Chondrocyte (in vitro differentiated cells): ENCODE data around the gene NLGN4Y. TPM values are rescaled to one million over a fixed set of nuclear protein-coding genes. Genes with fewer than 3 reads are reported as not detected.

Experiments
- DNase-seq: peaks from one replicate; pipeline ENCODE4 v3.0.0; 2021; ENCODE audit warnings: mixed read lengths, low spot score
- H3K27ac Mint-ChIP-seq: one replicate; pipeline ENCODE4 v1.8.0; 2021; ENCODE audit warnings: mild to moderate bottlenecking, moderate library complexity, mixed read lengths; ENCODE audit not compliant: unreplicated experiment
- H3K27me3 Mint-ChIP-seq: 2 replicates; pipeline ENCODE4 v1.8.0; 2021; ENCODE audit warnings: low read depth, mixed read lengths
- H3K36me3 Mint-ChIP-seq: 2 replicates; pipeline ENCODE4 v1.8.0; 2021; ENCODE audit warnings: low read depth, mixed read lengths
- H3K4me1 Mint-ChIP-seq: 2 replicates; pipeline ENCODE4 v1.8.0; 2021; ENCODE audit warnings: low read depth, mild to moderate bottlenecking, mixed read lengths
- H3K4me3 Mint-ChIP-seq: one replicate; pipeline ENCODE4 v1.8.0; 2021; ENCODE audit warnings: mild to moderate bottlenecking, moderate library complexity, mixed read lengths; ENCODE audit not compliant: unreplicated experiment
- H3K9me3 Mint-ChIP-seq: 2 replicates; pipeline ENCODE4 v1.8.0; 2021; ENCODE audit warnings: low read depth, mixed read lengths
- total RNA-seq: library from RNA; stranded (reverse); gene quantifications from 3 replicates; pipeline ENCODE4 v1.2.1, GENCODE V29; 2021
- TF ChIP-seq, protein P1 (sequence below): fragments of 200-600 bp; sonication (generic); IDR thresholded peaks from 2 replicates; pipeline ENCODE4 v1.5.0; 2021; ENCODE audit warnings: antibody characterized with exemption, mild to moderate bottlenecking, moderate library complexity

NLGN4Y gene
- total RNA-seq, 1 donor from 2014 or later: not detected

DNA sequence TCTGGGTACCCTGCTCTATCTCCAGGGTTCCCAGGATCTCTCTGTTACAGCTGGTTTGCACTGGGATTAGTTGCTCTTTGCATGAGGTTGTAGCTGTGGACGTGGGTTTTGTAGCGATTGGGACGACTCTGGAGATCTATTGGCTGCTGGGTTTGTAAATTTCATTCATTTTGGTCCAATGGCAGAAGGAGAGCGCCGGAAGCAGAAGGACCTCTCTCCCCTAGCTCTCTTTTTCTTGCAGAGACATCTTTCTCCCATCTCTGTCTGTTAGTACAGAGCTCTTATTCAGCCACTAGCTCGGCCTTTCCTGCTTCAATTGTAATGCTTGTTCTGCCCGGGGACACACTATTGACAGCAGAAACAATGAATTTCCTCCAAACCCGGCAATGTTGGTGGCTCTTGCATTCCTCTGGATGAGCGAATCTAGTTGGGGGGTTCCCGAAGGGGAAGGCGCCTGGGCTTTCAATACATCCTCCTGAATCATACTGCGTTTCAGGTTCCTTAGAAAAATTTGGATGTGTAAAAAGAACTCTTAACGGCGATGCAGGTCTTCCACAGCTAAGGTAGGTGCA is 1.9 kb upstream of the NLGN4Y start:
- no peak overlapping the region for H3K4me3 Mint-ChIP-seq
- H3K27me3 Mint-ChIP-seq: no peaks in the 10 kb centered on the region
- H3K4me1 Mint-ChIP-seq: no peaks in the 10 kb centered on the region
- no peaks in the 10 kb centered on the region for H3K36me3 Mint-ChIP-seq
- TF ChIP-seq, protein P1, sequence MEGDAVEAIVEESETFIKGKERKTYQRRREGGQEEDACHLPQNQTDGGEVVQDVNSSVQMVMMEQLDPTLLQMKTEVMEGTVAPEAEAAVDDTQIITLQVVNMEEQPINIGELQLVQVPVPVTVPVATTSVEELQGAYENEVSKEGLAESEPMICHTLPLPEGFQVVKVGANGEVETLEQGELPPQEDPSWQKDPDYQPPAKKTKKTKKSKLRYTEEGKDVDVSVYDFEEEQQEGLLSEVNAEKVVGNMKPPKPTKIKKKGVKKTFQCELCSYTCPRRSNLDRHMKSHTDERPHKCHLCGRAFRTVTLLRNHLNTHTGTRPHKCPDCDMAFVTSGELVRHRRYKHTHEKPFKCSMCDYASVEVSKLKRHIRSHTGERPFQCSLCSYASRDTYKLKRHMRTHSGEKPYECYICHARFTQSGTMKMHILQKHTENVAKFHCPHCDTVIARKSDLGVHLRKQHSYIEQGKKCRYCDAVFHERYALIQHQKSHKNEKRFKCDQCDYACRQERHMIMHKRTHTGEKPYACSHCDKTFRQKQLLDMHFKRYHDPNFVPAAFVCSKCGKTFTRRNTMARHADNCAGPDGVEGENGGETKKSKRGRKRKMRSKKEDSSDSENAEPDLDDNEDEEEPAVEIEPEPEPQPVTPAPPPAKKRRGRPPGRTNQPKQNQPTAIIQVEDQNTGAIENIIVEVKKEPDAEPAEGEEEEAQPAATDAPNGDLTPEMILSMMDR: no peak
- no peak for DNase-seq
- no peak overlapping the region for H3K27ac Mint-ChIP-seq
- no peaks in the 10 kb centered on the region for H3K9me3 Mint-ChIP-seq

GRCh38 chrY:14523491-14524271 is 648 bp upstream of the NLGN4Y start:
- Mint-ChIP-seq H3K27ac (no peak overlapping the region), H3K4me3 (no peak overlapping the region), H3K9me3 (no peaks in the 10 kb centered on the region), H3K4me1 (no peaks in the 10 kb centered on the region), H3K36me3 (no peaks in the 10 kb centered on the region), H3K27me3 (no peaks in the 10 kb centered on the region)
- no peak for DNase-seq
- TF ChIP-seq, protein P1: no peak

GRCh38 chrY:14525315-14525714 is 986 bp downstream of the NLGN4Y start:
- Mint-ChIP-seq H3K4me3 (no peak overlapping the region), H3K27ac (no peak overlapping the region)
- TF ChIP-seq, protein P1: no peak

DNA sequence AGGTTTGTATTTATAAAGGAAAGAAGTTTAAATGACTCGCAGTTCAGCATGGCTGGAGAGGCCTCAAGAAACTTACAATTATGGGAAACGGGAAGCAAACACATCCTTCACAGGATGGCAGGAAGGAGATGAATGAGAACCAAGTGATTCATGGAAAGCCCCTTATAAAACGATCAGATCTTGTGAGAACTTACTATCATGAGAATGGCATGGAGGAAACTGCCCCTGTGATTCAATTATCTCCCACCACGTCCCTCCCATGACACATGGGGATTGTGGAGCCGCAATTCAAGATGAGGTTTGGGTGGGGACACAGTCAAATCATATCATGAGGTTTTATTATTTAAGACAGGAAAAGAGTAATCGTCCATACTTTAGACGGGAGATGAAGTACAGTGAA is 4.0 kb downstream of the NLGN4Y start:
- H3K4me3 Mint-ChIP-seq: no peak overlapping the region
- H3K27ac Mint-ChIP-seq: no peak overlapping the region
- H3K27me3 Mint-ChIP-seq: no peaks in the 10 kb centered on the region
- TF ChIP-seq, protein P1: no peak
- DNase-seq: no peak
- no peaks in the 10 kb centered on the region for H3K4me1 Mint-ChIP-seq
- no peaks in the 10 kb centered on the region for H3K36me3 Mint-ChIP-seq
- H3K9me3 Mint-ChIP-seq: no peaks in the 10 kb centered on the region

More at GRCh38 chrY:14525315-14525714, 986 bp downstream of the NLGN4Y start:
- H3K9me3 Mint-ChIP-seq: no peaks in the 10 kb centered on the region
- no peak for DNase-seq
- H3K4me1 Mint-ChIP-seq: no peaks in the 10 kb centered on the region
- H3K27me3 Mint-ChIP-seq: no peaks in the 10 kb centered on the region
- no peaks in the 10 kb centered on the region for H3K36me3 Mint-ChIP-seq

GRCh38 chrY:14536703-14537102 is 12.4 kb downstream of the NLGN4Y start:
- H3K4me3 Mint-ChIP-seq: no peak overlapping the region
- TF ChIP-seq, protein P1: no peak
- no peaks in the 10 kb centered on the region for H3K9me3 Mint-ChIP-seq

More at GRCh38 chrY:14536703-14537102, 12.4 kb downstream of the NLGN4Y start:
- Mint-ChIP-seq H3K27ac (no peak overlapping the region), H3K4me1 (no peaks in the 10 kb centered on the region), H3K27me3 (no peaks in the 10 kb centered on the region), H3K36me3 (no peaks in the 10 kb centered on the region)
- no peak for DNase-seq
